NCI-H2171 treated with DMSO at 0.1 percent for 48 hours (cell line): ENCODE results near the gene ARL17B.
"Not testable (repeated sequence)": the region's sequence is repeated elsewhere in the genome, so short reads cannot be mapped to it uniquely, and the experiment has no call there.

Experiments
- DNase-seq: peaks from one replicate; lab custom pipeline; 2025; lab: John Stamatoyannopoulos, UW

Gene ARL17B

DNA sequence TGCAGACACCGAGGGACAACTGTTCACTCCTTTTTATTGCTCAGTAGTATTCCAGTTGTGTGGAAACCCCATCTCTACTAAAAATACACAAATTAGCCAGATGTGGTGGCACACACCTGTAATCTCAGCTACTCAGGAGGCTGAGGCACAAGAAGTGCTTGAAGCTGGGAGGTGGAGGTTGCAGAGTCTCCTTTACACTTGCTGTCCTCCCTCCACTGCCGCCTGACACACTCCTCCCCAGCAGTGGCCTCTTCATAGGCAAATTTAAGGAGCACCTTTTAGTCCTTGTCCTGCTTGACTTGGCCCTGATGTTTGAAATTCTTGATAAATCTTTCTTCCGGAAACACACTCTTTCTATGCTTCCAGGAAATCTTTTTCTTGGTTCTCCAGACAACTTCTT lies 112.4 kb downstream of the ARL17B start:
- DNase-seq, result not testable (repeated sequence)

DNA sequence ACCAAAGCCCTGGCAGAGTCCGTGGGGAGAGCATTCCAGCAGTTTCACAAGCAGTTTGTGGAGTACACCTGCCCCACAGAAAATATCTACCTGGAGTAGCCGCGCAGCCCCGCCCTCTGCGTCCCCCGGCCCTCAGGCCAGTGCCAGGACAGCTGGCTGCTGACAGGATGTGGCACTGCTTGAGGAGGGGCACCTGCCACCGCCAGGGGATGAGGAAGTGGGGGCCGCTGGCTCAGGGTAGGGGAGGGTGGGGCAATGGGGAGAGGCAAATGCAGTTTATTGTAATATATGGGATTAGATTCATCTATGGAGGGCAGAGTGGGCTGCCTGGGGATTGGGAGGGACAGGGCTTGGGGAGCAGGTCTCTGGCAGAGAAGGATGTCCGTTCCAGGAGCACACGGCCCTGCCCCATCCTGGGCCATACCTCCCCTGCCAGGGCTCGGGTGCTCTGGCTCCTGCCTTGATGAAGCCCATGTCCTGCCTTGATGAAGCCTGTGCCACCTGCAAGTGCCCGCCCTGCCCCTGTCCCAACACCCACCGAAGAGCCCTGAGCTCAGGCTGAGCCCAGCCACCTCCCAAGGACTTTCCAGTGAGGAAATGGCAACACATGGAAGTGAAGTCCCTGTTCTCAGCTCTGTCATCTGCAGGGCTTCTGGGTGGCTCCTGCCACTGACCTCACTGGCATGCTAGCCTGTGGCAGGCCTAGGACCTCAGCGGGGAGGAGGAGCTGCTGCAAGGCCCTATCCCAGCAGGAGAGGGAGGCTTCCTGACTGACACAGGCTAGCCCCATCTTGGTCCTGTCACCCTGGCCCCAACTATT lies 116.4 kb downstream of the ARL17B start:
- DNase-seq, result not testable (repeated sequence)

DNA sequence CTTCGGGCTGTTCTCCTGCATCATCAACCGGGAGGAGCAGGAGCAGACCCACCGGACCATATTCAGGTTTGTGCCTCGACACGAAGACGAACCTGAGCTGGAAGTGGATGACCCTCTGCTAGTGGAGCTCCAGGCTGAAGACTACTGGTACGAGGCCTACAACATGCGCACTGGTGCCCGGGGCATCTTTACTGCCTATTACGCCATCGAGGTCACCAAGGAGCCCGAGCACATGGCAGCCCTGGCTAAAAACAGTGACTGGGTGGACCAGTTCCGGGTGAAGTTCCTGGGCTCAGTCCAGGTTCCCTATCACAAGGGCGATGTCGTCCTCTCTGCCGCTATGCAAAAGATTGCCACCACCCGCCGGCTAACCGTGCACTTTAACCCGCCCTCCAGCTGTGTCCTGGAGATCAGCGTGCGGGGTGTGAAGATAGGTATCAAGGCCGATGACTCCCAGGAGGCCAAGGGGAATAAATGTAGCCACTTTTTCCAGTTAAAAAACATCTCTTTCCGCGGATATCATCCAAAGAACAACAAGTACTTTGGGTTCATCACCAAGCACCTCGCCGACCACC lies 117.1 kb downstream of the ARL17B start:
- not testable (repeated sequence) for DNase-seq

DNA sequence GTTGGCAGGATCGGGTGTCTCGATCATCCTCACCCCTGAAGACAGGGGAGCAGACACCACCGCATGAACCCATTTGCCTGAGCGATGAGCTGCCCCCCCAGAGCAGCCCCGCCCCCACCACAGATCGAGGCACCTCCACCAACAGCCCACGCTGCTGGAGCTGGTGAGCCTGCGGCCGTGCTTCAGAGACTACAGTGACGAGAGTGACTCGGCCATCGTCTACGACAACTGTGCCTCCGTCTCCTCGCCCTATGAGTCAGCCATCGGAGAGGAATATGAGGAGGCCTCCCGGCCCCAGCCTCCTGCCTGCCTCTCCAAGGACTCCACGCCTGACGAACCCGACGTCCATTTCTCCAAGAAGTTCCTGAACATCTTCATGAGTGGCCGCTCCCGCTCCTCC lies 117.6 kb downstream of the ARL17B start:
- not testable (repeated sequence) for DNase-seq

DNA sequence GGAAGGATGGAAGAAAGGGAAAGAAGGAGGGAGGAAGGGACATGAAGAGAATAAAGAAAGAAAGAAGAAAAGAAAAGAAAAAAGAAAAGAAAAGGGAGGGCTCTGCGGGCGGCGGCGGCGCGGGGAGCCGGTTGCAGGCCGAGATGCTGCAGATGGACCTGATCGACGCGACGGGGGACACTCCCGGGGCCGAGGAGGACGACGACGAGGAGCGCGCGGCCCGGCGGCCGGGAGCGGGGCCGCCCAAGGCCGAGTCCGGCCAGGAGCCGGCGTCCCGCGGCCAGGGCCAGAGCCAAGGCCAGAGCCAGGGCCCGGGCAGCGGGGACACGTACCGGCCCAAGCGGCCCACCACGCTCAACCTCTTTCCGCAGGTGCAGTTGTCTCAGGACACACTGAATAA lies 118.1 kb downstream of the ARL17B start:
- not testable (repeated sequence) for DNase-seq

DNA sequence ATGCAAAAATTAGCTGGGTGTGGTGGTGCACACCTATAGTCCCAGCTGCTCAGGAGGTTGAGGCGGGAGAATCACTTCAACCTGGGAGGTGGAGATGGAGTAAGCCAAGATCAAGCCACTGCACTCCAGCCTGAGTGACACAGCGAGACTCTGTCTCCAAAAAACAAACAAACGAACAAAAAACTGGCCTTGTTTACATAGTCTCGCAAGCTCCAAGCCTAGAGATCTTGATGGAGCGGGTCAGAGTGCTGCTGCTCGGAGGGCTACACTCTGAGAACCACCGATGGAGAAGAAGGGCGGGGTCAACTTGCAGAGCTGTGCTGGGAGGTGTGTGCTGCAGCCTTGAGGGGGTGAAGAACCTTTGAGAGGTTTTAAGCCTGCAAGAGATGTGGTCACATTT lies 130.2 kb downstream of the ARL17B start:
- DNase-seq, result not testable (repeated sequence)

DNA sequence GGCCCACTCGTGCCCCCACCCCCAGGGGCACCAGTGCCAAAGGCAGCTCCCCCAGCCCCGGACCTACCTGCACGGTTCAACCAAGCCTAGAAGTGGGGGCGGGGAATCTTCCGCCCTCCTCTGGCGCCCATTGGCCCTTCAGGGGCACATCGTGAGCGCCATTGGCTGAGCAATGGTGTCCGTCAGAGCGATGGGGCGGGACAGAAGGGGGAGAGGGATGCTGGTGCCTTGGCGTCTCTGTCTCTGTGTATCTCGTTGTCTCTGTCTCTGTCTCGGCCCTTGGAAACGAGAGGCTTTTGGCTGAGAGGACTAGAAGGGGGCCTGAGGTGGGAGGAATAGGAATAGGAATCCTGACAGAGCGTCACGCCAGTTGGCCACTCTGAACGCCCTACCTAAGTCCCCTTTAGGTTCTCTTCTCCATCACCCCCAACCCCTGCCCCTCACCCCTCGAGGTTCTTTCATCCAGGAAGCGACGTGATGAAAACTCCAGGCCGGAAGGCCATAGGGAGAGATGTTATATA lies 136.2 kb downstream of the ARL17B start:
- peak; percentile 96 for DNase-seq

DNA sequence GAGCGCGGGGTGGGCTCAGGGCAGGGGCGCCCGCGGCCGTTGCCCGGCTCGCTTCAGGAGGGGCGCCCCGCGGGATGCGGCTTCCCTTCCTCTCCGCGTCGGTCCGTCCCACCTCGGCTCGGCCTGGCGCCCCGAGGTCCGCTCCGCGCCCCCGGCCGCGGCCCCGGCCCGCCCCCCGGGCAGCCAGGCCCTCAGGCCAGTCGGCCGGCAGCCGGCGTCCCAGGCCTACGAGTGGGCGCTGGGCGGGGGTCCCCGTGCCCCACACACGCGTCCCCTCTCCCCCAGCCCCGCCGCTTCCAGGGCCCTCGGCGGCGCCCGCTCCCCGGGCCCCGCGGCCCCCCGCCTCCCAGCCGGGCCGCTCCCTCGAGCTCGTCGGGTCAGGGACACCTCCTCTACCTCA lies 136.7 kb downstream of the ARL17B start:
- not testable (repeated sequence) for DNase-seq
